Stimulated activated effector memory CD8-positive, alpha-beta T cell treated with anti-CD3 and anti-CD28 coated beads, Interleukin-12 subunit alpha, Interleukin-12 subunit beta, amount 100 ng/mL, for 72 hours (primary cell): ENCODE results near the gene NCOA3.

Experiments used
- ATAC-seq: fragments of 150-1000 bp; cut with Tn5 transposase; 2 replicates; pipeline ENCODE4 v1.10.0; 2021
- DNase-seq, 2 donors: peaks; one replicate each; pipeline ENCODE4 v3.0.0; 2021 to 2022; ENCODE audit warnings: low spot score in 2 of 2
- H3K27ac Mint-ChIP-seq: one replicate; pipeline ENCODE4 v1.8.0; 2022; ENCODE audit warnings: mild to moderate bottlenecking, mixed read lengths
- H3K36me3 Mint-ChIP-seq: one replicate; pipeline ENCODE4 v1.8.0; 2022; ENCODE audit warnings: mild to moderate bottlenecking, mixed read lengths
- H3K4me1 Mint-ChIP-seq: one replicate; pipeline ENCODE4 v1.8.0; 2022; ENCODE audit warnings: mixed read lengths
- H3K4me3 Mint-ChIP-seq: one replicate; pipeline ENCODE4 v1.8.0; 2022; ENCODE audit warnings: mild to moderate bottlenecking, mixed read lengths
- H3K9me3 Mint-ChIP-seq: one replicate; pipeline ENCODE4 v1.8.0; 2022; ENCODE audit warnings: mixed read lengths

NCOA3 gene

GRCh38 chr20:47654370-47654769 is 152.7 kb downstream of the NCOA3 start:
- no peak for DNase-seq
- no peak overlapping the region for H3K4me3 Mint-ChIP-seq
- H3K4me1 Mint-ChIP-seq: no peaks in the 10 kb centered on the region
- peaks cover 93% of the 10 kb centered on the region for H3K36me3 Mint-ChIP-seq
- H3K9me3 Mint-ChIP-seq: no peaks in the 10 kb centered on the region
- no peak for ATAC-seq
- H3K27ac Mint-ChIP-seq: peak overlapping the region; percentile 23

DNA sequence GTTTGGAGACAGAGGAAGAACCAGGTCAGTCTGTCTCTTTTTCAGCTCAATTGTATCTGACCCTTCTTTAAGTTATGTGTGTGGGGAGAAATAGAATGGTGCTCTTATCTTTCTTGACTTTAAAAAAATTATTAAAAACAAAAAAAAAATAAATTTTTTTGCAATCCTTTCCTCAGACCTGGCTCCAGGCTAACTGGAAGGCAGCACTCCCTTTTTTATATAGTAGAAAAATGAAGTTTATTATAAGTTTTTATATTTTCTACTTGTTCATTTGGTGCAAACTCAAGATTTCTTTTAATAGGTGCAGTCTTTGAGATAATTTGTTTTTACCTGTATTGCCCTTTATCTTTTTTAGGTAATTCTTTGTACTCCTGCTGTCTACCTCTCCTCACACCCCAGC is 153.9 kb downstream of the NCOA3 start:
- Mint-ChIP-seq H3K36me3 (peaks cover 83% of the 10 kb centered on the region), H3K4me1 (no peaks in the 10 kb centered on the region), H3K4me3 (no peak overlapping the region), H3K27ac (no peak overlapping the region), H3K9me3 (no peaks in the 10 kb centered on the region)
- no peak for ATAC-seq
- DNase-seq: no peak

GRCh38 chr20:47656318-47656717 is 154.6 kb downstream of the NCOA3 start:
- no peak for ATAC-seq
- no peaks in the 10 kb centered on the region for H3K9me3 Mint-ChIP-seq
- DNase-seq: no peak
- no peaks in the 10 kb centered on the region for H3K4me1 Mint-ChIP-seq
- H3K36me3 Mint-ChIP-seq: peaks cover 83% of the 10 kb centered on the region
- H3K27ac Mint-ChIP-seq: peak overlapping the region; percentile 20
- no peak overlapping the region for H3K4me3 Mint-ChIP-seq

DNA sequence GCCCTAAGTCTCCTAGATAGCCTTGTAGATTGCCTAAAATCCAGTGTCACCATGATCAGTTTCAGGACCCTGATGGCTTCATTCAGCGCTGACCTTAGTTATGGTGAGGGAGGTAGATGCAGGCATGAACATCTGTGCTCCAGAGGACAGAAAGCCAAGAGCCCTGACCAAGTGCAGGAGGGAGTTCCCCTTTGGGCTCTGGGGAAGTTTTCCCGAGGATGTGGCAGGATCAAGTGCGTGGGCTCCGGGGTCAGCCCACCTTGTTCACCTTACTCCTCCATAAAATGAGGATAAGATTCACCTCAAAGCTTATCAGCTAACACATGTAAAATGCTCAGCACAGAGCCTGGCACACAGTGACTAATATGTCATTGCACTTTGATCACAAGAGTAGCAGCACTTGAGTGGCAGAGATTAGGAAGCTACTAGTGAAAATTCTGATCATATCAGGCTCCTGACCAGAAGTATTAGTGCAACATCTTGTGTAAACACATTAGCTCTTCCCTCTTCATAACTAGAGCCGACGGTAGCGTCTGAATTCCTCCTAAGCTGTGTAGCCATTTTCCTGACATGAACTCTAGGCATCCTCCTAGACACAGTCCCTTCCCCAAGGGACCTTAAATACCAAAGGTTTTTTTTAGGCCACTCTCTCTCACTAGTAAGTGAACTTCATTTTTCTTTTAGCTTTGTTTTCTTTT is 158.4 kb downstream of the NCOA3 start:
- H3K27ac Mint-ChIP-seq: no peak overlapping the region
- H3K4me3 Mint-ChIP-seq: no peak overlapping the region
- ATAC-seq (no peak), DNase-seq (no peak)
- peaks cover 13% of the 10 kb centered on the region for H3K4me1 Mint-ChIP-seq
- H3K36me3 Mint-ChIP-seq: peaks cover 75% of the 10 kb centered on the region
- H3K9me3 Mint-ChIP-seq: no peaks in the 10 kb centered on the region

- Mint-ChIP-seq H3K36me3 (peaks cover 71% of the 10 kb centered on the region), H3K4me1 (peaks cover 13% of the 10 kb centered on the region), H3K4me3 (no peak overlapping the region), H3K9me3 (no peaks in the 10 kb centered on the region), H3K27ac (no peak overlapping the region)
- no peak for DNase-seq
- ATAC-seq: no peak
Measured at GRCh38 chr20:47660602-47660905, 158.9 kb downstream of the NCOA3 start.

- Mint-ChIP-seq H3K4me3 (no peak overlapping the region), H3K36me3 (peaks cover 65% of the 10 kb centered on the region), H3K27ac (peak overlapping the region; percentile 2), H3K9me3 (no peaks in the 10 kb centered on the region), H3K4me1 (peaks cover 13% of the 10 kb centered on the region)
- DNase-seq: no peak
- no peak for ATAC-seq
Measured at GRCh38 chr20:47660983-47661700, 159.5 kb downstream of the NCOA3 start.

- ATAC-seq (no peak), DNase-seq (no peak)
- Mint-ChIP-seq H3K27ac (peak overlapping the region; percentile 2), H3K4me1 (peaks cover 13% of the 10 kb centered on the region), H3K9me3 (no peaks in the 10 kb centered on the region), H3K36me3 (peaks cover 59% of the 10 kb centered on the region), H3K4me3 (no peak overlapping the region)
Measured at GRCh38 chr20:47661714-47662113, 160.0 kb downstream of the NCOA3 start.

DNA sequence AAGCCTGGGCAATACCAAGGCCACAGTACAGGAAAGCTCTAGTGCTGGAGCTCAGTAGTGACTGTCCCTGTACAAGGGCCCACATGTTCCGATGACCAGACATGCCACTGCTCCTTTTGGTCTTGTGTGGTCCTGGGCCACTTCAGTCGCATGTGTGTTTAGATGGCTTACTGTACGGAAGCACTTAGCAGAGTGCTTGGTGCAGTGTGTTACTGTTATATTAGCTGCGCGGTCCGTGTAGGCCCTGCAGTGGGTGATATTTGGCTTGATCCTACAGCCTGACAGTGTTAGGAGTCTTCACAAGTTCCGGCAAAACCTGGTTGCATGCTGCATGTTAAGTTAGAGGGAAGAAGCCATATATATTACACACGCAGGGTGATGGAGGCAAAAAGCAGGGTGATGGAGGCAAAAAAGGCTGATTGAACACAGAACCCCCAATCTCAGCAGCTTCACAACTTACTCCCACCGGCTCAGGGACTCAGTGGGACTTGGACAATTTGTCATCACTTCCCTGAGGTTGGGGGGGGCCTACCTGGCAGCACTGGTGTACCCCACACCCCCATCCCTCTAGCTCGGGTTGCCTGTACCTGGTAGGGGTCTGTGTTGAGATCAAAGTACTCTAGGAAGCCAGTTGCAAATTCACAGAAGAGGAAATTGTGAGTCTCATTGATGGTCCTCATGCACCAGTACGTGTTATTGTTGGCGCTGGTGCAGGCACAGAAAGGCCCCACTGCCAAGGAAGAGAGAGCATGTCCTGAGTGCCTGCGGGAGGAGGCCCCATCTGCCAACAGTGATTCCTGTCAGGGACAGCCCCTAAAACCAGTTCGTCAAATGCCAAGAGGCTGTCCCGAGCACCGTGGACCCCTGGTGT is 161.0 kb downstream of the NCOA3 start:
- peaks cover 13% of the 10 kb centered on the region for H3K4me1 Mint-ChIP-seq
- peaks cover 49% of the 10 kb centered on the region for H3K36me3 Mint-ChIP-seq
- no peaks in the 10 kb centered on the region for H3K9me3 Mint-ChIP-seq
- no peak for ATAC-seq
- H3K4me3 Mint-ChIP-seq: no peak overlapping the region
- no peak for DNase-seq
- H3K27ac Mint-ChIP-seq: peak overlapping the region; percentile 71

DNA sequence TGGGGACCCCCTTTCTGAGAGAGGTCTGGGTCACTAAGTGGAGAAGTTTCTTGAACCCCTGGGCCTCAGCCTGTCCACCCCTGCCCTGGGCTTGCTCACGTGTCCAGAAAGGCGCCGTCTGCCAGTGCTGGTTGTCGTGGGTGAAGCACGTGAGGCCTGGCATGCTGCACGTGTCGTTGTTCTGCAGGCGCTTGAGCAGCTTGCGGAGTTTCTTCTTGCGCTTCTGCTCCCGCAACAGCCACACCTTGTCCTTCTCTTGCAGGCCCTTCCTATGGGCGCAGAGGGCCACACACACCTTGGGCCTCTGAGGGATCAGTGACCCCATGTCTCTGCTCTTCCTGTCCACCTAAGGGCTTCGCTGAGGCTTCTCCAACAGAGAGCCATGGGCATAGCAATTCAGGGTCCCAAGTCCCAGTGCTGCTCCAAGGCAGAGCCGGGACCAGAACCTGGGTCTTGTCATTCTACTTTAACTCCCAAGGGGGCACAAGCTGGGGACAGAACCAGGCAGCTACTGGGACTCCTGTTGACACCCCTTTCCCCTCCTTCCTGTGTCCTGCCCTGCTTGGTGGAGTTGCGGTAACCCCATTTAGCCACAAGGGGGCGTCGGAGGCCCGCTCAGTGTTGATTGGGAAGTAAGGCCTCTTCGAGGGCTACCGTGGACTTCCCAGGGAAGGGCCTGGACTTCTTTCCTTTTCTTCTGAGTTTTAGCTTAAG is 161.8 kb downstream of the NCOA3 start:
- H3K4me1 Mint-ChIP-seq: peaks cover 13% of the 10 kb centered on the region
- ATAC-seq: peak; percentile 65
- H3K36me3 Mint-ChIP-seq: peaks cover 41% of the 10 kb centered on the region
- peak; percentile 65 to 85 for DNase-seq
- H3K9me3 Mint-ChIP-seq: no peaks in the 10 kb centered on the region
- H3K27ac Mint-ChIP-seq: peak overlapping the region; percentile 71
- H3K4me3 Mint-ChIP-seq: no peak overlapping the region

DNA sequence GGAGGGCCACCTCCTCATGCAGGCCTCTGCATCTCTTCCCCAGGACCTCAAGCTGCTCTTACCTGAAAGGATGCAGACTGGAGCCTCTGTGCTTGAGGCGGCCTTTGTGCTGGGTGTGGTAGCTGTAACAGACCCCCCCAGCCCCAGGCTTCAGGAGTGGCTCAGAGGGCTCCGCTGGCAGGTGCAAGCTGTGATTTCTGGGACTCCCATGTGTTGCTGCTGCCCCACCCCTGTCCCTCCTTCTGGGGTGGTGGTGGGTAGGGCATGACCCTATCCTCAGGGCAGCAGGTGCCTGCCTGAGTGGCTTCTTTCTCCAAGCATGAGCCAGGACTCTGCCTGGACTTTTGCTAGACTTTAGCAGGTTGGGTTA is 162.4 kb downstream of the NCOA3 start:
- Mint-ChIP-seq H3K4me1 (peaks cover 17% of the 10 kb centered on the region), H3K27ac (peak overlapping the region; percentile 56), H3K4me3 (no peak overlapping the region), H3K36me3 (peaks cover 40% of the 10 kb centered on the region), H3K9me3 (no peaks in the 10 kb centered on the region)
- peak; percentile 2 for ATAC-seq
- DNase-seq: no peak

DNA sequence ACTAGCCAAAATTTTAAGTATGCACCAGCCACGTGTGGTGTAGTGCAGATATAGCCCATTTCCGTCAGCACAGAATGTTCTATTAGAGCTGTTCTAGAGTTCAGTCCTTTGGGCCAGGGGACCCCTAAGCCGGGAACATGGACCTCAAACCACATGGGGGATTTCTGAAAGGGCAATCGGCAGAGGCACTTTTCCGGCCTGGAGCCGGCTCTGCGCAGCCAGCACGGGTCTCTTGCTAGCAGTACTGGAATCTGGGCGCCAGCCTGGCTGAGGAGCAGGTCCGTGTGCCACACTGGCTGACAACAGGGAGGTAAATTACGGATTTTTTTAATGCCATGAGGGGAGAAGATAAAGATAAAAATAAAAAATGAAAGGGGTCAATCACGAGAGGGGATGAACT is 163.1 kb downstream of the NCOA3 start:
- no peak for ATAC-seq
- peak overlapping the region; percentile 70 for H3K27ac Mint-ChIP-seq
- H3K36me3 Mint-ChIP-seq: peaks cover 40% of the 10 kb centered on the region
- no peak for DNase-seq
- H3K4me1 Mint-ChIP-seq: peaks cover 18% of the 10 kb centered on the region
- no peak overlapping the region for H3K4me3 Mint-ChIP-seq
- H3K9me3 Mint-ChIP-seq: no peaks in the 10 kb centered on the region

DNA sequence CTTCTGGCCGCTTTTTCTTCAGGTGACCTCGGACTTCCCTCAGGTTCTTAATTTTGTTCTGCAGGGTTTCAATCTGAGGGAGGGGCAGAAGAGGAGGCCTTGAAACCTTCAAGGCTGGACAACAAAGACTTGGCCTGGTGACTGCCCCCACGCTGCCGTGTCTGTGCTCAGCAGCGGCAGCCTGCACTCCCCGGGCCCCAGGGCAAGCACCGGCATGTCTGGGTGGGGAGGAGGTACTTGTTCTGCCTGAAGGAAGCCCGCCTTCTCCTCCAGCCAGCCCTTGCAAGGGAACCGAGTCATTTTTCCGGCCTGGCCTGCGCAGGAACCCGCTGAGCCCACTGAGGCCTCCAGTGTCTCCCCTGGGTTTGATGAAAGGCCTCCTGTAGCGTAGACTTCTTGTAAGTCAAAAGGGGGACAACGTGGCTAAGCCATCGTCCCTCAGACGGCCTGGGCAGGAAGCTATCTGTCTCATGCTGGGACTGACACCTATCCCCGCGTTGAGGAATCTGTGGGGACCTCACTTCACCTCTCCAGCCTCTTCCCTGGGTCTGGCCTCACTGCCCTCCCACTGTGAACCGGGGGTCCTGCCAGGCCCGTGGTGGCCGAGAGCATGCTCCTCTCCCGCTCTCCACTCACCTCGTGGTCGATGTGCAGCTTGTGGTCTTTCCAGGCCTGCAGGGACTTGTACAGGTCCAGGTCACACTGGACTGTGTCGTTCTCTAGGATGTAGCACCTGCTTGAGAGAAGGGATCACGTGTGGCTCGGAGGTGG is 163.7 kb downstream of the NCOA3 start:
- no peak overlapping the region for H3K4me3 Mint-ChIP-seq
- peaks cover 18% of the 10 kb centered on the region for H3K4me1 Mint-ChIP-seq
- DNase-seq (no peak), ATAC-seq (no peak)
- no peaks in the 10 kb centered on the region for H3K9me3 Mint-ChIP-seq
- peaks cover 39% of the 10 kb centered on the region for H3K36me3 Mint-ChIP-seq
- H3K27ac Mint-ChIP-seq: no peak overlapping the region

DNA sequence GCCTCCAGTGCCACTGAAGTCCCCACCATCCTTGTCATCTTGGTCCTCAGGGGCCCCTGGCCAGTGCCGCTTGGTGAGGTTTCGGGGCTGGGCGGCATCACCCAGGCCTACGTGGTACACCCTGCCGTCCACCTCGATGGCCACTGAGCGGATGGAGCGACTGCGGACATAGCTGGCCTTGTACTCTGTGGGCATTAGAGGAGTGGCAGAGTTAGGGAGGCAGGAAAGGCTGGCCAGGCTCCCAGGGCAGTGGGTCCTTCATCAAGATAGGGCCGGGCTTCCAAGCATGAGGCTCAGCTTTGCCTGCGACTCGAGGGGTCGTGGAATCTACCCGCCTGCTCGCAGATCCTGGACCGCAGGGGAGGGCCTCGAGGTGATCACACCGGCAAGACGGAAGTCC is 164.6 kb downstream of the NCOA3 start:
- DNase-seq (no peak), ATAC-seq (no peak)
- Mint-ChIP-seq H3K27ac (peak overlapping the region; percentile 36), H3K4me3 (no peak overlapping the region), H3K9me3 (no peaks in the 10 kb centered on the region), H3K4me1 (peaks cover 18% of the 10 kb centered on the region), H3K36me3 (peaks cover 30% of the 10 kb centered on the region)

DNA sequence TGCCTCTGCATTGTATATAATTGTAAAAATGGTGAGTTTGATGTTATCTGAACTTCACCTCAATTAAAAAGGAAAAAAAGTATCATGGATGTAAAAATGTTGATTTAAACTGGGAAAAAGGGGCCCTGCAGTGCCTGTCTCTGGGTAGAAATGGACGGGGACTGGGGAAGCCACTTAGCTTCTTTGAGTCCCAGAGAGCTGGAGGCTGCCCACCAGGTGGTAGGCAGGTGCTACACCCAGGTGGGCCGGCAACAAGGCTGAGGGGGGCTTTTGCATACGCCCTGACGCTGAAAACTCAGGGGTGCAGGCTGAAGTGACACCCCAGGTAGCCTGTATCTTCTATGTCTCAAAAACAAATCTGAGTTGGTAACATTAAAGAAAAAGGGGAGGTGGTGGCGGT is 165.4 kb downstream of the NCOA3 start:
- Mint-ChIP-seq H3K27ac (peak overlapping the region; percentile 36), H3K4me1 (peaks cover 18% of the 10 kb centered on the region), H3K4me3 (no peak overlapping the region), H3K36me3 (peaks cover 24% of the 10 kb centered on the region), H3K9me3 (no peaks in the 10 kb centered on the region)
- no peak for ATAC-seq
- DNase-seq: no peak
